HEK293T (cell line): Measurements from ENCODE around the gene FNDC4.

ENCODE experiments used
- BHLHE40 ChIP-seq: fragments of 450-650 bp; IDR thresholded peaks from 2 replicates; pipeline ENCODE4 v1.6.1; 2016; ENCODE audit warnings: mild to moderate bottlenecking, moderate library complexity, borderline replicate concordance
- CTBP1 ChIP-seq: fragments of 450-650 bp; IDR thresholded peaks from 2 replicates; pipeline ENCODE4 v1.6.1; 2016; ENCODE audit warnings: borderline replicate concordance
- ELF4 ChIP-seq: fragments of 450-650 bp; IDR thresholded peaks from 2 replicates; pipeline ENCODE4 v1.6.1; 2017; ENCODE audit warnings: antibody characterized with exemption
- FOXA1 ChIP-seq: fragments of 450-650 bp; IDR thresholded peaks from 2 replicates; pipeline ENCODE4 v1.6.1; 2016; ENCODE audit warnings: mild to moderate bottlenecking
- FOXM1 ChIP-seq: fragments of 450-650 bp; IDR thresholded peaks from 2 replicates; pipeline ENCODE4 v1.6.1; 2017; ENCODE audit warnings: mild to moderate bottlenecking, borderline replicate concordance
- L3MBTL2 ChIP-seq: fragments of 450-650 bp; conservative IDR thresholded peaks from 2 replicates; pipeline ENCODE4 v1.6.1; 2016; ENCODE audit warnings: mild to moderate bottlenecking
- SP1 ChIP-seq: fragments of 450-650 bp; IDR thresholded peaks from 2 replicates; pipeline ENCODE4 v1.6.1; 2017
- SUZ12 ChIP-seq: fragments of 450-650 bp; IDR thresholded peaks from 2 replicates; pipeline ENCODE4 v1.6.1; 2016; ENCODE audit warnings: mild to moderate bottlenecking
- TARDBP ChIP-seq: fragments of 450-650 bp; IDR thresholded peaks from 2 replicates; pipeline ENCODE4 v1.6.1; 2016
- ZNF384 ChIP-seq: fragments of 450-650 bp; IDR thresholded peaks from 2 replicates; pipeline ENCODE4 v1.6.1; 2016

DNA sequence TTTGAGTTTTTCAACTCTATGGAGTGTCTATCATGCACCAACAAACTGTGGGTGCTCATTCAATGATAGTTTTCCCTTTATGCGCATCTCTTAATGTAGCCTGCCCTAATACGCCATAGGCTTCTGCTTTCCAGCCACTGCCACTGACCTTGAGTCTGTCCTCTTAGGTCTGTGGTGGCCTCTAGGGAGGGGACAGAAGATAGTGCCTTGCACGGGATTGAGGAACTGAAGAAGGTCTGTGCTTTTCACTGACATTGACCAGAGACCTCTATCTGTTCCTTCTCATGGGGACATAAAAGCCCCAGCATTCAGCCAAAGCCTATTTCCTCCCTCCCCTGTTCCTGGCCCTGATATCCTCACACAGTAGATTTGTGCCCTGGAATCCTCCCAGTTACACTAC lies 4.0 kb upstream of the FNDC4 start:
- TF ChIP-seq FOXA1 (no peak), ELF4 (no peak), SUZ12 (no peak), SP1 (no peak), CTBP1 (no peak), FOXM1 (no peak), TARDBP (no peak), ZNF384 (no peak), BHLHE40 (no peak), L3MBTL2 (no peak)
